ENCODE measurements around the gene WDR3.

The WDR3 gene

GRCh38 chr1:117959364-117959763, 29.8 kb downstream of the WDR3 start:
- DNase-seq: no peak

GRCh38 chr1:117964290-117965038, 34.9 kb downstream of the WDR3 start:
- DNase-seq: no peak

GRCh38 chr1:117967477-117967876, 37.9 kb downstream of the WDR3 start:
- DNase-seq: no peak

- no peak for DNase-seq
Observed at GRCh38 chr1:117967881-117968280, 38.3 kb downstream of the WDR3 start.

GRCh38 chr1:117970252-117970651, 40.7 kb downstream of the WDR3 start:
- DNase-seq: no peak

GRCh38 chr1:117971777-117972176, 42.2 kb downstream of the WDR3 start:
- no peak for DNase-seq

- no peak for DNase-seq
Observed at GRCh38 chr1:117976381-117976780, 46.8 kb downstream of the WDR3 start.

- no peak for DNase-seq
Observed at GRCh38 chr1:117981455-117982192, 52.1 kb downstream of the WDR3 start.

- no peak for DNase-seq
Observed at GRCh38 chr1:117985239-117985638, 55.7 kb downstream of the WDR3 start.

- no peak for DNase-seq
Observed at GRCh38 chr1:117985973-117986372, 56.4 kb downstream of the WDR3 start.

- DNase-seq: no peak
Observed at GRCh38 chr1:118004312-118004711, 74.8 kb downstream of the WDR3 start.

- no peak for DNase-seq
Observed at GRCh38 chr1:118007391-118007790, 77.9 kb downstream of the WDR3 start.

GRCh38 chr1:118008011-118008410, 78.5 kb downstream of the WDR3 start:
- no peak for DNase-seq

- no peak for DNase-seq
Observed at GRCh38 chr1:118012515-118013124, 83.1 kb downstream of the WDR3 start.

GRCh38 chr1:118013336-118013735, 83.8 kb downstream of the WDR3 start:
- no peak for DNase-seq

GRCh38 chr1:118013938-118014337, 84.4 kb downstream of the WDR3 start:
- no peak for DNase-seq

Measured in stimulated activated CD4-positive, alpha-beta T cell treated with anti-CD3 and anti-CD28 coated beads, Interleukin-15, amount 100 ng/mL, for 24 hours (primary cell).